GM10266 (cell line): ENCODE data around the gene RPL38.

Experiments
- DNase-seq: peaks from one replicate; pipeline ENCODE4 v3.0.0; 2012; ENCODE audit errors: extremely low spot score
- TF ChIP-seq, protein P1 (sequence below): IDR thresholded peaks from 2 replicates; pipeline ENCODE4 v1.5.1; 2012; ENCODE audit warnings: mild to moderate bottlenecking, low read depth; ENCODE audit not compliant: control insufficient read depth, insufficient read depth; ENCODE audit errors: missing control alignments

The RPL38 gene

DNA sequence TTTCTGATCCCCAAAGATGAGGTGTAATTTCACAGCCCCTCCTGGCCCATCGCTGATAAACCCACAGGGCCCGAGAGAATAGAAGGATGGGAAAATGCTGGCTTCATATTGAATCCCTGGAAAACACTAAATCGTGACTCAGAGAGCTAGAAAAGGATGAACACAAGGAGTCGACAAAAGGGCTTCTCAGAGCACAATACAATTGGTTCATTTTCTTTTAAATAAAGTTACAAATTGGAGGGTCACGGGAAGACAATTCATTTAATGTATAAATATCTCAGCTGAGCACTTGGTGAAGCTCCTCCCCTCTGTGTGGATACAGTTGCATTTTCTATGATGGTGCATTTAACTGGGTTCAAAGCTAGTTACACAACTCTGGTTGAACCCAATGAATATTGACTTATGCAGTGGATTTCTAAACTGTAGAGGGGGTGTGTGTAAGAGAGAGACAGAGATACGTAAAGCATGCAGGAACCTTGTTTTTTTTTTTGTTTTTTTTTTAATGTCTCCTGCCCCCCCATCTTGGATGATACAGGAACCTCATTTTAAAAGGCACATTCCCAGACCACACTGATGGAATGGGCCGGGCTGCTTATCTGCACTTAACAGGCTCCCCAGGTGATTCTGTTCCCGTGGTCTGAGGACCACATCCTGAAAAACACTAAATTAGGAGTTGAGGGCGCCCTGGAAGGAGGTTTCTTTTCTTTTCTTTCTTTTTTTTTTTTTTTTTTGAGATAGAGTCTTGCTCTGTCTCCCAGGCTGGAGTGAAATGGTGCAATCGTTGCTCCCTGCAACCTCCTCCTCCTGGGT, 24.0 kb downstream of the RPL38 start:
- TF ChIP-seq, protein P1, sequence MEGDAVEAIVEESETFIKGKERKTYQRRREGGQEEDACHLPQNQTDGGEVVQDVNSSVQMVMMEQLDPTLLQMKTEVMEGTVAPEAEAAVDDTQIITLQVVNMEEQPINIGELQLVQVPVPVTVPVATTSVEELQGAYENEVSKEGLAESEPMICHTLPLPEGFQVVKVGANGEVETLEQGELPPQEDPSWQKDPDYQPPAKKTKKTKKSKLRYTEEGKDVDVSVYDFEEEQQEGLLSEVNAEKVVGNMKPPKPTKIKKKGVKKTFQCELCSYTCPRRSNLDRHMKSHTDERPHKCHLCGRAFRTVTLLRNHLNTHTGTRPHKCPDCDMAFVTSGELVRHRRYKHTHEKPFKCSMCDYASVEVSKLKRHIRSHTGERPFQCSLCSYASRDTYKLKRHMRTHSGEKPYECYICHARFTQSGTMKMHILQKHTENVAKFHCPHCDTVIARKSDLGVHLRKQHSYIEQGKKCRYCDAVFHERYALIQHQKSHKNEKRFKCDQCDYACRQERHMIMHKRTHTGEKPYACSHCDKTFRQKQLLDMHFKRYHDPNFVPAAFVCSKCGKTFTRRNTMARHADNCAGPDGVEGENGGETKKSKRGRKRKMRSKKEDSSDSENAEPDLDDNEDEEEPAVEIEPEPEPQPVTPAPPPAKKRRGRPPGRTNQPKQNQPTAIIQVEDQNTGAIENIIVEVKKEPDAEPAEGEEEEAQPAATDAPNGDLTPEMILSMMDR, result no peak
- DNase-seq, result no peak

DNA sequence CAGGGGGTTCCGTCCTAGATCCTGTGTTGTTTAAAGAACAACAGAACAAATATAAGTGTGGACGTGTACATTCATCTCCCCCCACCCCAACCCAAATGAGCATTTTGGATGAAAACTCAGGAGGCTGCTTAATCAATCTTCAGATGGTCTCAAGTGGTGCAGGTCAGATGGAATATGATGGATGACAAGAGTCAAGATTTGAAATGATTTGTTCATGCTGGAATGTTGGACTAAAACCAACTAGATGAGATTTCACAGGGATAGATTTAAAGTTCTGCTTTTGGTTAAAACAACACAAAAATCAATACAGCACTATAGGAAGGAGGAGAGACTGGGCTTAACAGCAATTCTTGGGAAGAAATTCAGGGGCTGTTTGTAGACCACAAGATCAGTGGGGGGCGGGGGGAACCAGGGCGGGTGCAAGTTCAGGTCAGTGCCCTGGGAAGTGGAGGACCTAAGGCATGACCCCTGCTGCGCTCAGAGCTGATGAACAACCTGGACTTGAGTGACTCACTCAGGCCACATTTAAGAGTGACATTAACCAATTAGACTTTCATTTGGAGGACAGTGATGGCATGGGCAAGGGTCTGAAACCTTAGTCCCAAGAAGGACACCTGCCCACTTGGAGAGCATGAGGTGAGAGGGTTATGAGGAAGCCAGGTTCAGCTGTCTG, 25.0 kb downstream of the RPL38 start:
- TF ChIP-seq, protein P1, result no peak
- no peak for DNase-seq

DNA sequence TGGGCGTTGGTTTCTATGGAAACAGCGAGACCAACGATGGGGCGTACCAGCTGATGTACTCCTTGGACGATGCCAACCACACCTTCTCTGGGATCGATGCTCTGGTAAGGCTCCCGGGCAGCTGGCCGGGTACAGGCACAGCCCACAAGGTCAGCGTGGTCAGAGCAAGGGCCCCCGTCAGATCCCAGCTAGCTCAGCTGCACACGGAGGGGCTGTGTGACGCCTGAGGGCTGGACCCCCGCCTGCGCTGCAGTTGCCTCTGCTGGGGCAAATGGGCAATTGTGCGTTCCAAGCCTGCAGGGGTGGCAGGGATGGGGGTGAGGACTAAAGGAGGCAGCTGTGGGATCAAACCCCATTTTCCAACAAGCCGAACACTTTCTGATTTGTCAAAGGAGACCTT, 27.4 kb downstream of the RPL38 start:
- DNase-seq, result no peak
- TF ChIP-seq, protein P1, result no peak

DNA sequence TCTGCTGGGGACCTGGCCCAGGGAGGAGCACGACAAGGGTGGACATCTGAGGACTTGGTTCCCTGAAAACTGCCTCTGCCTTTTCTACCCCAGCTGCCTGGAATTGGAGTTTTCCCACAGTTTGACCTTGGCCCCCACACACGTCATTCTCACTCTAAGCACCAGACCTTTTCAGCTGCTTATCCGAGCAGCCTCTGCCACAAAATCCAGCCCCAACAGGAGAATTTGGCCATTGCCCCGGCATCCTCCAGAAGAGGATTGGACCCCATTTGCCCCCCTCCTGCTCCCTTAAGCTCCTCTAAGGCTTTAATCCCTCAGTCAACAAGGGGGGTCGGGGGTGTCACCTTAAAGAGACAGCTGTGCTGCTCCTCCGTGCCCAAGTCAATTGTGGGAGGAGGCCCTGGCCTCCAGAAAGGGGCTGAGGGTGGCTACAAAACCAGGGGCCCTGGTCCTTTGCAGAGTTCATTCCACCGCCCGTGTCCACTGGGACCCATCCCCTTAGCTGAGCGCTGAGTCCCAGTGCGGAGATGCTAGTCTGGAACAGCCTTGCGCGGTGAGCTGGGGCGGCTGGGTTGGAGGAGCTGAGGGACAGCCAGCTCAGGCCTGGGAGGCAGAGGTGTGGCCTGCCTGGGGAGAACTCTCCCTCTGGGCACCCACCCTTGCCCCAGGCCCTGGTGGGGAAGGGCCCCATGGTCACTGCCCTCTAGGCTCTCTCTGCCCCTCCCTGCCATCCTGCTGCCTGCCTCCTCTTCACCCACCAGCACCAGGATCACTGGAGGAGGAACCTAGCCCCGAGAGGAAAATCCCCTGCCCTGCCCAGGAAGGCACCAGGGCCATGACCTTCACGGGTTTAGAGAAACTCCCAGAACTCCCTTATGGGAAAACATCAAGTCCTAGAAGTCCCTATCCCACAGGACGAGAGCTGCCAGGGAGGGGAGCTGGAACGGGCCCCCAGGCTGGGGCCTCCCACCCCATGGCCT, 28.7 kb downstream of the RPL38 start:
- TF ChIP-seq, protein P1, result no peak
- no peak for DNase-seq

DNA sequence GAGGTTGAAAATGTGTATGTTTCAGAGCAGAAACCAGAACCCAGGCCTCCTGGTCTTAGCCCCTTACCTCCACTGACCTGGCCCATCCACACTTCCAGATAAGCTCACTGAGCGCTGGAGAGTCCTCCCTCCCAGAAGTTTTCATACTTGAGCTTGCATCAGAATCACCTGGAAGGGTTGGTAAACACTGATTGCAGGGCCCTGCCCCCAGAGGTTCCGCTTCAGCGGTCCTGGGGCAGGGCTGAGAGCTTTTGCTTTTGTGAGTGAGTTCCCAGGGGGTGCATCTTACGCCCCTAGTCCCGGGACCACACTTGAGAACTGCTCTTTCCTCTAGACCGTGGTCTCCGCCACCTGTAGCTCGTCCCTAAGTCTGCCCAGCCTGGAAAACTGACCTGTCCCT, 30.5 kb downstream of the RPL38 start:
- TF ChIP-seq, protein P1, result no peak
- DNase-seq, result no peak

DNA sequence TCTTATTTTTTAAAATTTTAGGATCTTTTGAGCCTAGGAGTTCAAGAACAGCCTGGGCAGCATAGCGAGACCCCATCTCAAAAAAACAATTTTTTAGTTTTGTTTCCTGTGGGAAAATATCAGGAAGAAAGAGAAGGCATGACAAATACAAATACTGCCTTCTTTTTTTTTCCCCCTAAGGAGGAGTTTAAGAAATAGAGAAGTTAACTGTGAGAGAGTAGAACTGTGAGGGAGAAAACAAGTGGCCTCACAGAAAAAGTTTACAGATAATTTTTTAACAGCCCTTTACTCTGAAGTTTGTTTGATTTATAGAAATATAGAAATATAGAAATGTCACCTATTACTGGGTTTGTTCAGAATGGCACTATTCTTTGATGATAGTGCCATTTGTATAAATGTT, 31.0 kb downstream of the RPL38 start:
- TF ChIP-seq, protein P1, result no peak
- DNase-seq, result no peak
